ENCODE data around the gene POU2AF1.
A peak's percentile ranks its signal among the peaks of the same experiment; 100 is the strongest.
"Not testable (repeated sequence)": the region's sequence is repeated elsewhere in the genome, so short reads cannot be mapped to it uniquely, and the experiment has no call there.

POU2AF1 gene

DNA sequence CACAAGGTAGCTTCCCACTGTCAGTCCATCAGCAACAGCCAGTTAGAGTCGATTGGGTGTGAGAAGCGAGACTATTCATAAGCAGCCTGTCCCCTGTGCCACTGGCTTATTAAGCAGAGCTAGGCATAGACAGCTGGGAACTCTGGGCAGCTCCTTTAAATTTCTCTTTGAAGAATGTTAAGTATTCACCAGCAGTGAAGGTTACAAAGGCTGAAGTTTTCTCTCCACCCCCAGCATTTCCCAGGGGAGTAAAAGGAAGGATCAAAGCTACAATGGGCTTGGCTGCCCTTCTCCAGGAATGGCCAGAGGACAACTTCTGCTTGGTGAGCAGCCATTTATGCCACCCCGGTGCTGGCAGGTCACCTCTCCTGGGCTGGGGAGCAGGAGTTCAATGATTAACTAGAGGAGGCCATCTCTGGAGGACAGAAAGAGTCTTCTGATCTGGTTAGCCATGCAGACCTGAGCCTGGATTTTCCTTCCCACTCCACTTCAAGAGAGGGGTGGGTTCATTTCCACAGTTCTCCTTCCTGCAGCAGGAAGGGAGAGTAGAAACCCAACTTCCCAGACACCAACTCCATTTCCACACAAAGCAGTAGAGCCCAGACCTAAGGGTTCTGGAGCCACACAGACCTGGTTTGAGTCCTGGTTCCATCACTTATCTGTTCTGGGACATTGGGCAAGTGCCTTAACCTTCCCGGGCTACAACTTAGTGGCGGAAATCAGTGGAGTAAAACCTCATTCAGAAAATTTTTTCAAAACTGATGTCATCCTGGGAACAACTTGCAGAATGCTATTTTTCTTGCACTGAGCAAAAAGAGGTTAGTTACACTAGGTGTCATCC is 58.1 kb downstream of the POU2AF1 start:
- no peak for DNase-seq

DNA sequence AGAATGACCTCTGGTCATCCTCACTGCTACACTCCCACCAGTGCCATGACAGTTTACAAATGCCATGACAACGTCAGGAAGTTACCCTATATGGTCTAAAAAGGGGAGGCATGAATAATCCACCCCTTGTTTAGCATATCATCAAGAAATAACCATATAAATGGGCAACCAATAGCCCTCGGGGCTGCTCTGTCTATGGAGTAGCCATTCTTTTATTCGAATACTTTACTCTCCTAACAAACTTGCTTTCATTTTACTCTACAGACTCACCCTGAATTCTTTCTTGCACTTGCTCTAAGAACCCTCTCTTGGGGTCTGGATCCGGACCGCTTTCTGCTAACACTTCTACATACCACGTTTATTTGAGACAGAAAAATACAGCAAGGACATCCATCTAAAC is 58.9 kb downstream of the POU2AF1 start:
- DNase-seq = not testable (repeated sequence)

DNA sequence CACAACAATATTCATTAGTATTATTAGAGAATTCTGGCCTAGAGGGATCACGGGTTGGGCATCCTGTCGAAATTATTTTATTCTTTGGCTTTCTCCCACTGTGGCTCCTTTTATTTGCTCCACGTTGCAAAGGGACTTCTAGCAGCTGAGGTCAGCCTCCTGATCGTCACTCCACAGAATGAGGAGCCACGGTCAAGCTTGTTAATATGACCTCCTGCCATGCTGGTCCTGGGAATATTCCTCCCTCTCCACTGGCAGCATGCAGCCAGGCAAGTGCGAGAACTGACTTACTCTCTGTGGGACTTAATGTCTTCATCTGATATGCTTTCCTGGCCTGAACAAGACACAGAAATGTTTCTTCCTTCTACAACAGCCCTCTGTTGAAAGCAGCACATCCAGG is 59.8 kb downstream of the POU2AF1 start:
- no peak for DNase-seq

DNA sequence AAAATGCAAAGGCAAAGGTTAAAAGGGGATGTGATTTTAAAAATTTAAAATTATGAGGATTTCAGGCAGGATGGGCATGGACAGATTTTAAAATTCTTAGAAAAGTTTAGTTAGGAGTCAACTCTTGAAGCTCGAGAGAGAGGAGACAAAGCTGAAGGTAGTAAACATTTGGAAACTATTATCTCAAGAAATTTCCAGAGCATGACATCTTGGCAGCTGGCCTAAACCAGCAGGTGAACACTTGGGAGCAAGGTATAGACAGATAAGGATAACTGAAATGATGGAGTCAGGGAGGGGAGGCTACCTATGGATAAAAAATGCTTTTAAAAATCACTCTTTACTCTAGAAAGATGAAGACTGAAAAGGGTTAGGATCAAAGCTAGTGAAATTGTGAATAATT is 67.0 kb downstream of the POU2AF1 start:
- no peak for DNase-seq

DNA sequence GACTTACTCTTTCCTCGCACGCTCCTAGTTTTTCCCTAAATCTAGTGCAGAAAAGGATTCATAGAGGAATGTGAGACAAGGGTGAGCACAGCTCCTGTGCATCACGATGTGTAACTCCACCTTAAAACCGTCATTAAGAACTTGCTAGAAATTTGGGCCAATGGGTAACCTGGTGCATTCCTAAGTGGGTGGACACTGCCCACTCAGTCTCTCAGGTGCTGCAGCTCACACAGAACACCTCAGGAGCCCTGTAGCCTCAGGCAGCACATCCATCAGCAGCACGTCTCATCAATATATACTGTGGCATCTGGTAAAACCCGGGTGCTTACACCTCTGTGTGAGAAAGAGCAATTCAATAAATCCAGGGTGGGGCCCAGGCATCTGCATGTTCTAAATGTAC is 68.4 kb downstream of the POU2AF1 start:
- no peak for DNase-seq

DNA sequence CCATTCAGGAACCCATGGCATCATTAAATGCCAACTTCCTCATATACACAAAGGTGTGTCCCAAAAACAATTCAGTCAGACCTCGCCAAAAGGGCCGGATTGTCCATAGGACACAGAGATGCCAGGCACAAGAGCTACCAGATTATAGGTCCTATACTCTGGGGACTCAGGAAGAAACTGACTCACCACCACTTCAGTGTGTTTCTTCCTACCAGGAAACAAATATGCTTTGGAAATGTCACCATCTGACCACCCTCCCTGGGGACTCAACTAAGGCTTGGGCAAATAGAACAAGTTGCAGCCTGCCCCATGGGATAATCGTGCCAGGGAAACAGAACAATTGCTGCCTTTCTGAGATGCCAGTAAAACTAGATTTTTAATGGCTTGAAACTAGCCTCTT is 69.0 kb downstream of the POU2AF1 start:
- no peak for DNase-seq

DNA sequence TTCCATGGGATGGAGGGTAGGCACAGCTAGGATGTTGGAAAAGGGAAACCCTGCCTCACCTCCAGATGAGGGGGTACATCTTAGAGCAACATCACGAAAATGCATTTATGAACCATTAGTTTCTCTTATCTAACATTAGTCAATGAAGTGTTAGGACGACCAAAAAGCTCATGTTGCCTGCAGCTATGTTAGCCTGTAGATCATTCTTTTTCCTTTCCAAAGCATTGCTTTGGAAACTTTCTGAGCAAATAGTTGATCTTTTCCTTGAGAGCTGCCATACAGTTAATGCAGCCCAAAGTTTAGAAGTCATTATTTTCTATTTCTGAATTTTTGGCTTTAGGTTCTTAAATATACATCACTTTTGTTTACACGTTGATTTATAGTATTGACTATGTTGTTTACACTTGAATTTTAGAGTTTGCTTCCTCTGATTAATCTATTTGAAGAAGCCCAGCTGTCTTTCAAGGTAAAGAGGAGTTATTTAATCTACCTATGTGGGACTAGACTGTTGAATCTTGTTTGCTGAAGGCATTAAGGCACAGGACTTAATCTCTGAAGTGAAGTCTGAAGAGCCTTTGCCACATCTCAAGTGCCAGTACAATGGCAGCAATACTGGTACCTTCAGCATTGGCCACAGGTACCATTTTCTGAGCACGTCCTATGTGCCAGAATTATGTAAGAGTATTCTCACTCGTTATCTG is 69.7 kb downstream of the POU2AF1 start:
- no peak for DNase-seq

DNA sequence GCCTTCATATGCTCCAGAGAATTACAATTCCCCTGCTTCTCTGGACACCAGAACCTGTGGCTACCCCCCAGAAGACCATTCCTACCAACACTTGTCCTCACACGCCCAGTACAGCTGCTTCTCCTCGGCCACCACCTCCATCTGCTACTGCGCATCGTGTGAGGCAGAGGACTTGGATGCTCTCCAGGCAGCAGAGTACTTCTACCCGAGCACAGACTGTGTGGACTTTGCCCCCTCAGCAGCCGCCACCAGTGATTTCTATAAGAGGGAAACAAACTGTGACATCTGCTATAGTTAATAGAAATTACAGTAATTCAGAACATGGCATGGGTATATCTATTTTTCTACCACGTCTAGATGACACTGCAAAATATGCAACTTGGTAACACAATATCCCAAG is 70.9 kb downstream of the POU2AF1 start:
- no peak for DNase-seq

DNA sequence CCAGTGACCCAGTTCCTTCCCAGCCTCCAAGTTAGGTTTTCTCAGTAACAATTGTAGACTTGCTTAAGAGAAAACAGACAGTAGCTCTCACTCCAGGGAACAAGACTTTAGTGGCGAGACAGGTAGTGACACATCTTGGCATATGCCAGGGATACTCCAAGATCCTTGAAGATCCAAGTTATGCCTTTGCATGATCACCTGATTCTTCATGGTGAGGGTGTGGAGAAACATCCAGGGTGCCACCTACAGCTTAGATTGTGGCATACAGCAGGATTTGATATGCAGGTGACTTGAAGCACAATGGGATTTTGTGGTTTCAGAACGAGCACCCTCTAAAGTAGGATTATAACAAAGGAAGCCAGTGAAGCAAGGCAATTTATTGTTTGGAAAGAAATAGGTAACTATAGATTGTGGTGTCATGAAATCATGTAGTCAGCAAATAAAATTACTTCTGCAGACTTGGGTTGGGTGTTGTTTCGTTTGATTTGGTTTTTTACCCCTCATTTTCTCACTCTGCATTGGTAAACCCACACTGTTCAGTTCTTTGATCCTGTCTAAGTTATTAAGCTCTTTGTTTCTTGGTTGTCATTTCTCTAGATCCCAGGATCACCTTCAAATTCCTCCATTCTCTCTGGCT is 71.5 kb downstream of the POU2AF1 start:
- no peak for DNase-seq

DNA sequence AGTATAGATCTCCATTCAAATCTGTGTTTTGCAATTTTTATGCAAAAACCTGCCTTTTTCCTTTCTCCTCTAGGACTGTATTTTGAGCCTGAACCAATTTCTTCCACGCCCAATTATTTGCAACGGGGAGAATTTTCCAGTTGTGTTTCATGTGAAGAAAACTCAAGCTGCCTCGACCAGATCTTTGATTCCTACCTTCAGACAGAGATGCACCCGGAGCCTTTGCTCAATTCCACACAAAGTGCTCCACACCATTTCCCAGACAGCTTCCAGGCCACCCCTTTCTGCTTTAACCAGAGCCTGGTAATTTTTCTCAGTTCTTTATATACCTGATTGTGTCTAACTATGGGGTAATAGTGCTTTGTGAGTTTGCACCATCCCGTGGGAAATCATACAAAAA is 72.8 kb downstream of the POU2AF1 start:
- DNase-seq = no peak

DNA sequence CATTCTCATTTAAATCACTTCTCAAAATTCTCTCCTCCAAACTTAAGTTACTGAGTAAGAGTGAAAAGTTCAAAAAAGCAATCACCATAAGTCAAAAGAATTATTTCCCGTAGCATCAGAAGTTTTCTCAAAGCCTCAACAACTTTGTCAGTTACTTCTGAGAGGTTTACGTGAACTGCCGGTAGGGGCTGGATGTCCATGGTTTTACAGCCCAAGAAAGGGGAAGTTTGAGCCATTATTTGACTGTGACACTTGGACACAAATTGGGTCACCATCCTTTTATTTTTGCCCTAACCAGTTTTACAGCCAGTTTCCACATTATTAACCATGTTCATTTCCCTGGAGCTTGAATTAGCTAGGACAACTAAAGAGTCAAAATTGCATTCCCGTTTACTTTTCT is 73.2 kb downstream of the POU2AF1 start:
- no peak for DNase-seq

DNA sequence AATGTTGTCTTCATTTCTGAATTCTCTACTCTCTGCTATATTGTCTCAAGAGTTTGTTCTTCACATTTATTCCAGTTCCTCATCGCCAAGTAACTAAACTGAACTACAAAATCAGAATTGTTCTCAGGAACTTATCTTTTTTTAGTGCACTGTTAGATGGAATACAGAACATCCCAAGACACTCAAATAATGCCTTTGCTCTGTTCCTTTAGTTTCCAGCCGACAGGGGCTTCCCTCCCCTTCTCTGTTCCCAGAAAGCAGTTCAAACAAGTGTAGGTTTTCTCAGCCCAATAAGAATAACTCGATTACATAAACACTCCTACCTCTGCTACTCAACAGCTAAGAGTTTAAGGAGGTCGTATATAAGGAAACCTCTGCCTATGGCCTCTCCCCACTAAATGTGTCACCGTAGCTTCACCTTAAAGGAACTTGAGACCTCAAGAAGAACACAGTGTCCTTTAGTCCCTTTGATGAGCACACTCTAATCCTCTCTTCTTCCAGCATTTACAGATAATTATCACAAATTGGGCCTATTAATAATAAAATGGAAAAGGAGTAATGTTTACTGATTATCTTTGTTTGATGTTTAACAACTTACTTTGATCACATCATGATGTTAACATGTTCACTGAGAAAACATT is 73.8 kb downstream of the POU2AF1 start:
- DNase-seq = no peak

DNA sequence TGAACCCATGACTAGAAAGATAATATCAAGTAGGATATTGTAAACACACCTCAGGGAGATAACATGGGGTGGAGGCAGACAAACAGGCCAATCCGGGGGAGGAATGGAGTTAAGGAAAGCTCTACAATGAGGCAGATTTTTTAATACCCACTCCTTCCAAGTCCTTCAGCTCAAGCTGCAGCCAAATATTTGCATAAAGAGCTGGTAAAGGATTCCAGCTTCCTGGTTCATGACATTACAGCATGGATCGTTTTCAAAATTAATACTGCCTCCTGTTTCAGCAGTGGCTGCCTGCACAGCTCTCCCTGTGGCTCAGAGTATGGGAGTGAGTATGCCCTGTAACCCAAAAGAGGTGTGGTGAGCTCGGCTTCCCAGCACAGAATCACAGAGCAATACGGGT is 75.6 kb downstream of the POU2AF1 start:
- no peak for DNase-seq

DNA sequence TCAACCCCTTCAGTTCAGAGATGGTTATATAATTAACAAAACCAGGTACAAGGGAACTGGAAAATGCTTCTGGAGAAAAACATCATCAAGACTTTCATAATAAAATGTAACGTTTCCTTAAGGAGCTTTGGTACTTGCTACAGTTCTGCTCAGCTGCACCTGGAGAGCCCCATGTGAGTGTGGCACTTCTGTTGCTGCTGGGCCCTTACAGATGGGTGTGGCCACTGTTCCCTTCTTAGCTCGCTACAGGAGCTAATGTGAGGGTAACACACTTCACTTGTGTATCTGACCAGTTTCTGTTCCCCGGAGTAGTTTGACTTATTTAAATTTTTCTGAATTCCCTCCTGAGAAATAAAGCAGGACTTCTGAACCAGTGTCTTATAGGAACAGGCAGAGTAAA is 76.8 kb downstream of the POU2AF1 start:
- DNase-seq = peak in 1 of 51 donors; percentile 38
